Left lobe of liver (tissue), 2 donors: ENCODE measurements around the gene TLE2. TPM values are rescaled to one million over a fixed set of nuclear protein-coding genes. Genes with fewer than 3 reads are reported as not detected.
"Not testable (repeated sequence)": the region's sequence is repeated elsewhere in the genome, so short reads cannot be mapped to it uniquely, and the experiment has no call there.

Experiments used
- ATAC-seq: fragments of 200-7000 bp; cut with Tn5 transposase; one replicate; pipeline ENCODE4 v1.9.1; 2020; ENCODE audit warnings: mild to moderate bottlenecking, moderate library complexity
- DNase-seq: peaks from one replicate; pipeline ENCODE4 v3.0.0-alpha.2; 2020; ENCODE audit warnings: low spot score
- total RNA-seq: library from RNA; stranded (reverse); gene quantifications from one replicate; pipeline ENCODE4 v1.2.1, GENCODE V29; 2021
- donor health status: DM: no; HTN: no; CAD: no; lungs with moderate emphysema.
- donor health status: DM: no; HTN: yes; CAD: no.

The TLE2 gene
- total RNA-seq, 1 donor from 2014 or later: 12.8 TPM

GRCh38 chr19:3056417-3057088 lies 27.5 kb upstream of the TLE2 start:
- DNase-seq: no peak
- ATAC-seq: no peak

- DNase-seq: no peak
- peak; percentile 12 for ATAC-seq
These were observed 26.8 kb upstream of the TLE2 start for GRCh38 chr19:3055741-3056416.

GRCh38 chr19:3054972-3055740 lies 26.1 kb upstream of the TLE2 start:
- no peak for DNase-seq
- ATAC-seq: no peak

GRCh38 chr19:3054265-3054971 lies 25.3 kb upstream of the TLE2 start:
- DNase-seq: no peak
- ATAC-seq: no peak

- no peak for DNase-seq
These were observed 24.7 kb upstream of the TLE2 start for GRCh38 chr19:3053780-3054179.

GRCh38 chr19:3053218-3053621 lies 24.1 kb upstream of the TLE2 start:
- ATAC-seq (no peak), DNase-seq (no peak)

More at GRCh38 chr19:3053780-3054179, 24.7 kb upstream of the TLE2 start:
- ATAC-seq: no peak

GRCh38 chr19:3050016-3050415 lies 20.9 kb upstream of the TLE2 start:
- not testable (repeated sequence) for DNase-seq, ATAC-seq

GRCh38 chr19:3049089-3049488 lies 20.0 kb upstream of the TLE2 start:
- no peak for ATAC-seq
- no peak for DNase-seq

- DNase-seq (no peak), ATAC-seq (no peak)
These were observed 19.1 kb upstream of the TLE2 start for GRCh38 chr19:3048190-3048533.

GRCh38 chr19:3047496-3048189 lies 18.6 kb upstream of the TLE2 start:
- DNase-seq: no peak
- ATAC-seq: peak; percentile 93

- DNase-seq (no peak), ATAC-seq (peak; percentile 22)
These were observed 17.8 kb upstream of the TLE2 start for GRCh38 chr19:3046698-3047495.

- DNase-seq (no peak), ATAC-seq (no peak)
These were observed 17.0 kb upstream of the TLE2 start for GRCh38 chr19:3045885-3046697.

- ATAC-seq (no peak), DNase-seq (no peak)
These were observed 16.1 kb upstream of the TLE2 start for GRCh38 chr19:3045191-3045590.

- DNase-seq: no peak
- ATAC-seq: no peak
These were observed 13.7 kb upstream of the TLE2 start for GRCh38 chr19:3042621-3043267.

GRCh38 chr19:3041761-3042620 lies 12.9 kb upstream of the TLE2 start:
- DNase-seq (no peak), ATAC-seq (no peak)

GRCh38 chr19:3041327-3041726 lies 12.2 kb upstream of the TLE2 start:
- ATAC-seq (no peak), DNase-seq (no peak)

- DNase-seq: no peak
- no peak for ATAC-seq
These were observed 10.6 kb upstream of the TLE2 start for GRCh38 chr19:3039641-3040077.

- DNase-seq (no peak), ATAC-seq (no peak)
These were observed 10.0 kb upstream of the TLE2 start for GRCh38 chr19:3039125-3039524.
